ENCODE results near the gene CENPU.

The CENPU gene

DNA sequence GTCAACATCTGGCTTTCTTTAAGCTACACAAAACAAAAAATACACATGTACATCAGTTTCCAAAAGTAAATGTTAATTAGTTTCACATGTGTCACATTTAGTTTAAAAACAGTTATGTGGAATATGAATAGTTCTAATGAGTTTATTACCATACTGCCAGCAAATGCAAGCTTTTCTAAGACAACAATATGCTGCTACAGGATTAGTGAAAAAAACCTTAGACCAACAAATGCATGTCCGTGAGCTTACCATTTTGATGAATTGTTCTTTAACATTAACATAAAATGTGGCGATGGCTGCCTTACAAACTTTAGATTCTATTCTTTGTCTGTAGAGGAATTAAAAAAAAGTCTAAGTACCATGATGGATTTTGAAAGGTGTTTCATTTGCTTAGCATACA is 31.8 kb downstream of the CENPU start:
- DNase-seq, result no peak

DNA sequence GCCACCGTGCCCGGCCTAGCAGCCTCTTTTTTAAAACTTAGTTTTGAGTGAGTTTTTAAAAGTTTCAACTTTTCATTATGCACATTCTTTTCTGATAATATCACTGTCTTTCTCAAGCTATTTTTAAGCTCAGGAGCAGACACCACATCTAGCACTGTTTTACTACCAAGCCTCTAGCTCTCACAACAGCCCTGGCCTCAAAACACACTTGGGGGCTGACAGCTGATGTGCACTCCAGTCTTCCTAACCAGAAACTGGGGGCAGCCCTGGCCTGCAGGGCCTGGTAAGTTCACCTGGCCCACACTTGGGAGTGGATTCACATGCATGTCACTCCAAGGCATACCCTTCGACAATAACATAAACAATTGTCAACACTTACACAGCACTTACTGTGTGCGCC is 34.0 kb downstream of the CENPU start:
- no peak for DNase-seq

DNA sequence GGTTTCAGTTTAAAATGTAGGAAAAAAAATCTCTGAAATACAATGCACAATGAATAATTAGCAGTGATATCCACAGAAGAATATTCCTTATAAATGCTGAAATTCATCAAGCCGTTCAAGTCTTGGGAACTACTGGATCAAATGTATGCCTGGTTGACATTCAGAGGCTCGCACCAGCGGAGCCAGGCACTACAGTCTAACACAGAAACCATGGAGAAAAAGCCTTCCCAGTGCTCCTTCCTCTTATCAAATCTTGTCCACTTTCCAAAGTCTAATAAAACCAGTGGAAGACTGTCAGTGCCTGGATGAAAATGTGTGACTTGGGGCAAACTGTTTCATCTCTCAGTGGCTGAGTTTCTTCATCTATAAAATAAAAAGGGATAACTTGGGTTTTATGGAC is 35.9 kb downstream of the CENPU start:
- DNase-seq, result no peak

DNA sequence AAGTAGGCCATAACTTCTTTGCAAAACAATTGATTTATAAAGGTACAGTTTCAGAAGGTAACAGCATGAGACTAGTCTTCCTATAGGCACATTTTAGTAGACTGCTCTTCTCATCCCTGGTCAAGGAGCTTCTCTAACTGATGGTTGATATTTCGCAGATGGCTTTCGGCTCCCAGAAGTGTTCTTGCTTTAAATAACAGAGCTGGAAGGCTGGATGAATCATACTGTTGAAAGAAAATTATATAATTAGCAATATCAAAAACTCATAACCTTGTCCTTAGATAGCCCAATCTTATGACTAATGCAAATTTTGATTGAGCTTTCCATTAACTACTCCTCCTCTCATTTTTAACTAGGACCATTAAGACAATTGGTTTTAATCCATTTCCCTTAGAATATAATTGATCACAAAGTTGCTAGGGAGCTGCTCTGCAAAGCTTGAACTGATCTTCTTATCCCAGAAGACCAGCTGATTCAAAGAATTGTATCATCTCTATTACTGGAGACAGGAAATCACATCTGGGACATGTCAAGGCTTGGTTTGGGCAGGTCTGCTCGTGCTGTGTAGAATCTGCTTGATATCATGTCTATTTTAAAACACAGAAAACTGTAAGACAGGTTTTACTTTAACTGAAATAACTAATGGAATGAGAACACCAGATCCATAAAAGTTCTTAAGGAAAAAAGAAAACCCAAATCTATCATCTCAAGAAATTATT is 38.6 kb downstream of the CENPU start:
- DNase-seq, result no peak

DNA sequence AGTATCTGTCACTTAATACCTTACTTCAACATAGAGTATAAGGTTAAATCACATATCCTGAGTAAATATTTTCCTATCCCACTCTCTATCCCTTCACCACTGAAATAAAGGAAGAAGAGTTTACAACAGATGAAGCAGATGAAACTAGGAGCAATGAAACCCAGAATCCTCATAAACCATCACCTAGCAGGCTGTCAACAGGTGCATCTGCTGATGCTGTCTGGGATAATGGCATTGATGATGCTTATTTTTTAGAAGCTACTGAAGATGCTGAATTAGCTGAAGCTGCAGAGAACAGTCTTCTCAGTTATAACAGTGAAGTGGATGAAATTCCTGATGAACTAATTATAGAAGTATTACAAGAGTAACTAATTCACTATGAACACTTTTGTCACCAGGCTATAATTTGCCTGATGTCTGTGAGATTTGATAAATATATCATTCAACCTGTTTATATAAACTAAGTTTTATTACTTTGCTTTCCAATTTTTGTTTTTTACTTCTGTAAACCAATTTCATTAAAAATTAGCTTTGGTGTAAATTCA is 39.4 kb downstream of the CENPU start:
- DNase-seq, result no peak

DNA sequence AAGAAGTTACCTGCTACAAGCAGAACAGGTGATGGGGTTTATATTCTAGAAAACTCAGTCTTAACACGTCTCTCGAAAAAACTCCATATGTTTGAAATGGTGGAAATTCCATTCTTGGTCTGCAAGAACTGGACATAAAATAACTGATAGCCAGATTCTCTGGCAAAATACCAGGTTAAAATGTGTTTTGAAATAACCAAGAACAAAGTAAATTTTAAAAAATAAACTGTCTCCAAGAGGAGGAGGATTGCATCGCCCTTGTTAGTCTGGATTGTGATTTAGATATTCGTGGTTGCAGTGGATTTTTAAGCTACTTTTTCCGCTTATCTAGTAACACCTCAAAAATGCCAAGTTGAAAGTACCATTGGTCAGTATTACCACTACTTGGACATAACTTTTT is 40.8 kb downstream of the CENPU start:
- no peak for DNase-seq

DNA sequence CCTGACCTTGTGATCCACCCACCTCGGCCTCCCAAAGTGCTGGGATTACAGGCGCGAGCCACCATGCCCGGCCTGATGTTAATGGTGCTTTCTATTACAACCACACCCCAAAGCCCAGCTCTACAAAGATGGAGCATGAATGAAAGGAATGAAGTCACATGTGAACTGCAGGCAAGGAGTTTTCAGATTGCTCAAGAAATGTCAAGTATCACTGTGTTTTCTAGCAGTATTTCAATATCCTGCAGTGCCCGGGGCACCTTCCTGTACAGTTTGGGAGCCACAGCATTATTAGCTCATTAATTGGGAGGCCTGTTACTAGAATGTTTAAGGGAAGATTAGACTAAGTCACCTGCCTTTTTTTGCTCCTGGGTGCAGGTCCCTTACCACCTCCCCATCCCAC is 44.2 kb downstream of the CENPU start:
- no peak for DNase-seq

DNA sequence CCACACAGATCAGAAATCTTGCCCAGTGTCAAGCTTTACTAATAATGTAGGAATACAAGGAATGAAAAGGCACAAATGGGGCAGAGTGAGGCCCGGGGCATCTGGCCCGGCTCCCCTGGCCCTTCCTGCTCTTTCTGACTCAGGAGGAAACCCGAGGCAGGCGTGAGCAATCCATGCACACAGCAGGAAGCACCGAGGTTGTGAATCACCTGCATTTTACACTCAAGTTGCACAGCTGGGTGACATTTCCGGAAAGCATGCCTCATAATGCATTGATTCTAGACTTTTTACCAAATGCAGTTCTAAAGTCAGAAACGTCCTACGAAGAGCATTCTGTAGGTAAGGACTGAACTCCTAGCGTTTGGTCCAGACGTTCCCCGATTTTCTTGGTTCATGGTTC is 45.4 kb downstream of the CENPU start:
- DNase-seq, result no peak

DNA sequence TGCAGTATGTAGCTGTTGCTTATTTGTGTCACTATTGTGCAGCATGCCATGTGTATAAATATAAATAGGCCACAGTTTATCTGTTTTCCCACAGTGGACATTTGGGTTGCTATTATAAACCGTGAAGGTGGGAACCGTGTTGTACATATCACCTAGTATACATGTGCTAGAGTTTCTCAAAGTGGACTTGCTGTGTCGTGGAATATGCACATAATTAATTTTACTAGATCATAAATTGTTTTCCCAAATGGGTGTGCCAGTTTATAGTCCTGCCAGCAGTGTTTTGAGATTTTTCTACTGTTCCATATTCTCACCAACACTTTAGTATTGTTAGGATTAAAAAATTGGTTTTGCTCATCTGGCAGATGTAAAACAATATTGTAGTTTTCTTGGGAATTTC is 45.9 kb downstream of the CENPU start:
- no peak for DNase-seq

DNA sequence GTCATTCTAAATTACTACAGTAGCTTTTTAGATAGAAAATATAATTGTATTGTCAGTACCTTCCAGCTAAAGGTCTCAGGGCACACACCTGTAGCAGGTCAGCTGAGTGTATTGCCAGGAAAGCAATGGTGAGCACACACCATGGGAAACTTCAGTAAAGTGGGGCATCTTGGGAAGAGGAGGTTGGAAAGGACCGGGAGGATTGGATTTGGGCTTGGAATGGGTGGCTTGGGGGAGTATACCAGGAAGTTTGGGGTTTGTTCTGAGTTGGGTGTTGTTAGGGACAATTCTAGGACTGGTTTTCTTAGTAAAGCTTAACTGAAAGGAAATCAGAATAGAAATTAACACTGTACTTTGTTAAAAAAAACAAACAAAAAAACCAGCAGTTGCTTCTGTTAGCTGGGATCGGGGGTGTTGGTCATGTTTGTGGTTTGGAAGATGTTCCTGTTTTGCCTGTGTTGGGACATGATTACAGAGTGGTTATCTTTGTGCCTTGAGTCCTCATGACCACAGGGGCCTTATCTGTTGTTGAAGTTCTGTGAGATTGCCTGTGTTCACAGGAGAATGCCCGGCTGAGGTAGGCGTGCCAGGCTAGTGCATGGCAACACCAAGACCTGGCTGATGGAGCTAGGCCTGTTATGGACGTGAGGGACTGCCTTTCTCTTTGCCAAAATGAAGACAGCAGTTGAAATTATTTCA is 49.3 kb downstream of the CENPU start:
- DNase-seq, result peak; percentile 63 to 76

DNA sequence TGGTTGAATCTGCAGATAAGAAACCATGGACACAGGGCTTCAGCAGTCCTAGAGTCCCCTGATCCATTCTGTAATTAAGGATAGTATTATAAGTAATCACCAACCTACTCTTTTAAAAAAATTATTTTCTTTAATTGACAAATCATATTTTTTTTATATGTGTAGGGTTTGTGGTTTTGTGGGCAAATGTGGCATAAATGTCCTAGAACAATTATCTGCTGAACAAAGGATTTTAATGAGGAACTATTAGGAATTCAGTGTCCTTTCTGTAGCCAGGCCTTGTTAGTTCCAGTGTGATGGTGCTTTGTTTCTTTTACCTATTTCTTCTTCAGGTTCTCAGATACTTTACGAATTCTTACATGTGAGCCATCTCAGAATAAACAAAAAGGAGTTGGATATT is 52.0 kb downstream of the CENPU start:
- DNase-seq, result no peak

DNA sequence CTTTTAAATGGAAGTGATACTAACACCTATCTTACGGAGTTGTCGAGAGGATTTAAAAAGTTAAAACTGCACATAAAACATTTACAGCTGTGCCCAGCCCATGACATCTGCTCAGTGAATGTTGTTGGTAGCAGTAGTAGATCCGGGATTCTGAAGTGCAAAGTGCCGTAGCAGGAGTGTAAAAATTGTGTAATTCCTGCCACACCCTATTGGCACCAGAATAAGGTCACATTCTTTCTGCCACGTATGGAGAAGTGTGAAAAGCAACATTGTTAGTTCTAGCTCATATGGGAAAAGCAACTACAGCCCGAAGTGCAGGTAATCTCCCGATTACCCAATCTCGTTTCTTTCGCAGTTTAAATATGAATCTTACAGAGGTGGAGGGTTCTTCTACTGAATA is 53.2 kb downstream of the CENPU start:
- DNase-seq, result no peak

DNA sequence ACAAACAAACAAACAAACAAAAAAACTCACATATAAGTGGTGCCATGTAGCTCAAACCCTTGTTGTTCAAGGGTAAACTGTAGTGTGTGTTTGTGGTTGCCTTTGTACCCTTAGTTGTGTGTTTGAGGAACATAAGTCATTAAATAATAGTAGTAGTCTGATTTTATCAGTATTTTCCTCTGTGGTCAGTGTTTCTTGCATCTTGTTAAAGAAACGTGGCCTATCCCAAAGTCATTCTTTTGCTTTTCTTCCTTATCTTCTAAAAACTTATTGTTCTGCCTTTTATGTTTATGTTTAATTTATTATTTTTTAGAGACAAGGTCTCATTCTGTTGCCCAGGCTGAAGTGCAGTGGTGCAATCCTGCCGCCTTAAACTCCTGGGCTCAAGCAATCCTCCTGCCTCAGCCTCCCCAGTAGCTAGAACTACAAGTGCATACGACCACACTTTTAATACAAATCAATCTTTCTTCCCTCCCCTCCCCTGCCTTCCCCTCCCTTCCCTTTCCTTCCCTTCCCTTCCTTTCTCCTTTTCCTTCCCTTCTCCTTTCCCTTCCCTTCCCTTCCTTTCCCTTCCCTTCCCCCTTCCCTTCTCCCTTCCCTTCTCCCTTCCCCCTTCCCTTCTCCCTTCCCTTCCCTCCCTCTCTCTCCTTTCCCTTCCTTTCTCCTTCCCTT is 57.9 kb downstream of the CENPU start:
- DNase-seq, result no peak

DNA sequence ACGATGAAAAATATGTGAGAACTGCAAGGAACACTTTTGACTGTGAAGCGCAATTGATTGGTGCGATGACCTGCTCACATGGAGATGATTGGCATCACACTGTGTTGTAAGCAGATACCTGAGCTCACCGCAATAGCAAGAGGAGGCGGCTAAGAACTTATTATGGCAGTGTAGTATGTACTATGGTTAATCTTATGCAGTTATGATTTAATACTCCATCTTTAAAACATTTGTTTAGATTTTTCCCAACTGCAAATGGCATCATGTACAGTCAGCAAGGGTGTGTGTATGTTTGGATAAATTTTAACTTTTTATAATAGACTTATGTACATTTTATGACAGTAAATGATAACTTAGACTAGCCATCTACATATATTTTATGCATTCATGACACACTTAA is 58.9 kb downstream of the CENPU start:
- no peak for DNase-seq

DNA sequence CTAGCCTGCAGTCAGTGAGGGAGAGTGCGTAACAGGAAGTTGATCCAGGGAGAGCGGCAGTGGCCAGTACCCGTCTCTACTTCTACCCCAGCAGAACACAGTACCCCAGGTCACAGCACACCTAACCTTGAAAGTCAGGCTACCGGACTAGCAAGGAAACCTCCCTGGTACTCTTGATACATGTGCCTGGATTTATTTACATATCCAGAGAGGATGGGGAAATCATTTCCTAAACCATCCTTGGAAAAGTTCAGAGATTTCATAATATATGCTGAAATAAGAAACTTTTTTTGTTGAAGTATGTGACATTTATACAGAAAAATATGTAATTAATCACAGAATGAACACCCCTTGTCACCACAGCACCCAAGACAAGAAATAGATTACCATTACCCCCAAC is 59.9 kb downstream of the CENPU start:
- no peak for DNase-seq

DNA sequence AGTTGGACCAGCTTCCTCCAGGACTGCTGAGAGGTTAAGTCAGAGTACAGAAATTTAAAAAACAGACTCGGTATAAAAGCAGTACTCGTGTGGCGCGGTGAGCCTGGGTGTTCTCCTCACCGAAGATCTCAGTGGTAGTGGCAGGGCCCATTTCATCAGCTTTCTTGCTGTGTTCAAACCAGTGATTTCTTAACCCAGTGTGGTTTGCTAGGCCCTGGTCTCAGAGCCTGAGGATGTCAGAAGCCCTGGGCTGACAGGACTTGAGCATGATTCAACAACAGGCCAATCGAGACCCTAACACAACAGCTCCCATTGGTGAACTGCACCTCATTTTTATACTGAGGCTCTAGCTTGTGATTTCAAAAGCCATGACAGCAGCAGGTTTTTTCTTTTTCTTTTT is 61.2 kb downstream of the CENPU start:
- no peak for DNase-seq

DNA sequence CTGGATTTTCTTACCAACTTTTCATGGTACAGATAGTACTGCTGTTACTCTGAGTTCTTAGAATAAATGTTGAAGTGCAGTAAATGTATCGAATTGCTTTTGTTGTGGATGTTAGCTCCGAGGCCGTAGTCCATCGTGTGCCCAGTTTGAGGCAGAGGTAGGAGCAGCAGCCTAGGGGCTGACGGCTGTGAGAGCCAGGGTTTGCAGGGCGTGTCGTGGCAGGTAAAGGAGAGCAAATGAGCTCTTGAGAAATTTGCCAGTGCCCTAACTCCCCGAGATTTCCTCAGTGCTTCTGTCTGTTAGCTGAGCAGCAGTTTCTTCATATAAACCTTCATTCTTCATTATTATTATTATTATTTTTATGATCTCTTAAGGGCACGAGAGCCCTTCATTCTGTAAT is 62.8 kb downstream of the CENPU start:
- DNase-seq, result no peak

DNA sequence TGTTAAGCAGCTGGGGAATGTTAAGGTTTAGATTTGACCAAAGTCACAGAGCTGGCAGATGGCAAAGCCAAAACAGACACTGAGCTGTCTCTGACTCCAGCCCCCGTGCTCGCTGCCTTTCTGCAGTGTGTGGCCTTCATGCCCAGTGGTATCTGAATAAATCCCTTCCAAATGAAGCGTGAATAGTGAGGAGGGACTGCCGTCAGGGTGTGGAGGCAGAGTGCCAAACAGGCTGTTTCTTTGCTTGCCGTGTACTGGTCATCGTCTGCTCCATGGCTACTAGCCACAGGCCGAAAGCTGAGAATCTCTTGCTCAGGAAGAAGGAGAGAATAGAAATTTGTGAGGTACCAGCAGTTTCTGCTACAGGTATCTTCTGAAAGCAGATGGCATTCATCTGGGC is 64.6 kb downstream of the CENPU start:
- DNase-seq, result no peak

DNA sequence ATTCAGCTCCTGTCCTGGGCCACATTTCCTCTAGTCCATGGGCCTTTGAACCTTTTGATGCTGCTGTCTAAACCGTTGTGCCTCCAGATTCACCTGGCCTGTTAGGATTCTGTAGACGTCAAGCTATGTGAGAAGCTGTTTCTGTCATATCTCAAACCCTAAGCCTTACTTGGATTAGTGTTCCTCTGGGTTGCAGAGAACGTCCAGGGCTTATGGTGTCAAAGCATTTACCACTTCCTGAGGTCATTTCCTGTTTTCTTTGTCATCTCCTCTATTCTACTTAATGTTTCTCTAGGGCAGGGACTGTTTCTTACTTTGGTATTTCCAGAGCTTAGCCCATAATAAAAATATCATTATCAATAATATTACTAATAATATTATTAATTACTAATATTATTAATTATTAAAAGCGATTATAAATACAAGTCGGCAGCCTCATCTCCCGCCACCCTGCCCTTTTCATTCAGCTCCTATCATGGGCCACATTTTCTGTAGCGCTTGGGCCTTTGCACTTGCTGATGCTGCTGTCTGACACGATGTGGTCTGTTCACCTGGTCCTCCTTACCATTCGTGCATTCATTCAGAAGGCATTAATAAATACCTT is 65.3 kb downstream of the CENPU start:
- peak in 1 of 2 donors; percentile 39 for DNase-seq

DNA sequence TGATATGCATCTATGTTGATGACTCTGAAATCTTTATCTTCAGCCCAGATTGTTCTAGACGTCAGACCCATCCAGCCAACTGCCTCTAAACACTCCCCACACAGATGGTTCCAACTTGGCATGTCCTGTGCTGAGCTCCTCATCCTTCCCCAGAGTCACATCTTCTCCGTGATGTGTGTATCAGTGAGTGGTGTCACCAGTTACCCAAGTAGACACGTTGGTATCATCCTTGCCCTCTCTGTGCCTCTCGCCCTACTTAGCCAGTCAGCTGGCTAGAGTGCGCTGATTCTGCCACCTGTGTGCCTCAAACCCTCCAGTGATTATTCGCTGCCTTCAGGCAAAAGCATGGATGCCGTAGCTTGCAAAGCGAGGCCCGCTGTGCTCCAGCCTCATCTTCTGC is 65.8 kb downstream of the CENPU start:
- DNase-seq, result no peak

DNA sequence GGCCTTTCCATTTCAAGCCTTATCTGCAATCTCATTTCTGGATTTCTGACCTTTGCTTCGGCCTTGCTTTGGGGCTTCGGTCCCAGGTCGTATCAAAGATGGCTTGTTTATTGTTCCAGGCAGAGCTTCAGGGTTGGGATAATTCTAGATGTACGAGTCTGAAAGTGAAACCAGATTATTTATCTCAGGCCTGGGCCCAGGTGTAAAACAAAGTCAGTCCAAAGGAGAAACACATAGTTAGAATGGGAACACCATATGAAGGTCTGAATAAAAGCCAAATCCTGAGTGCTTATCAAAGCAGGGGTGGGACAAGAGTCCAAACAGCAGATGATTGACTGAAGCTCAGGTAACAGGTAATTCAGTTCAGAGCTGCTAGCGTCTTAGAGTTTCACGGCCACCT is 67.2 kb downstream of the CENPU start:
- DNase-seq, result no peak

DNA sequence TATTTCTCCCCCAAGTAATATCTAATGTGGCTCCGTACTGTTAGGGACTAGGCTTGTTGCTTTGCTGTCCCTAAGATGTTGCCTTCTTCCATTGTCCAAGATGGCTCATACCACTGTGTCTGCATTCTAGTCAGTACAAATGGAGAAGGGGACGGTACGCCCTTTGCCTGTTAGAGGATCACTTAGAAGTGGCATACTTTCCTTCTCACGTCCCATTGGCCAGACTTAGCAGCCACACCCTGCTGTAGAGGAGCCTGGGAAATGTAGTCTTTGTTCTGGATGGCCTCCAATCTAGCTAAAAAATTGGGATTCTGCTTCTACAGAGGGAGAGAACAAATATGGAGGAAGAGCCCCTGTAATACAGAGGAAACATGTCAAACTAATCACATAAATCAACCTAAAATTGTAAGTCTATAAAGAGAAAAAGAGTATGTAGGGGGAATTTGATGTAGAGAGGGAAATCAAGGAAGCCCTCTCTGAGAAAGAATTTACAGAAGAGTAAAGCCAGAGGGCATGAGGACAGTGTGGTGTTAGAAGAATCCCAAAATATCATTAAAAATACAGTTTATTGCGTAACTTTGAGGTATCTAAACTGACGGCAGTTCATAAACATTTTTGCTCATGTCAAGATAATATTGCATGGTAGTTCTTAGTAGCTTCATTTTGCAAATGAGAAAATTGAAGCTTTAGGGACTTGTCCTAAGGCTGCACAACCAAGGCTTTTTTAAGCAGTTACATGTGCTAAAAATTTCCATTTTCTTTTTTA is 69.3 kb downstream of the CENPU start:
- peak in 1 of 2 donors; percentile 36 for DNase-seq

DNA sequence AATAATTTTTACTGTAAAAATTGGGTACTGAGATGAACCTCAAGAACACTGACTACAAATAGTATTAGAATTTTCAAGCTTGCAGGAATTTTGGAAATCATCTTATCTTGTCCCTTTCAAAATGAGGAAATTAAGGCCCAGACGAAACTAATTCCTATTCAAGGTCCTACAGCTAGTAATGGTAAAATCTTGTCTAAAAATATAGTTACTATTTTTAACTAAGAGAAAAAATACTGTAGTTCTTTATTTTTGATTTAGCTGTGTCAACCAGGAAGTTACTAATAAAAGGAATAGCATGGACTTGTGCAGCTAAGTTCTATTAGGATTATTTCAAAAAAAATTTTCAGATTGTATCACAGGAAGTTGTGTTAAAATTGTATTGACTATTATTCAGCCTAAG is 71.7 kb downstream of the CENPU start:
- no peak for DNase-seq

All from inflammatory macrophage treated with lipopolysaccharide for 1 hour (primary cell).